Fibroblast of lung (primary cell): ENCODE data around the gene SBNO2.

Experiments
- CTCF ChIP-seq, 2 donors: IDR thresholded peaks in 1 of 2; conservative IDR thresholded peaks in 1 of 2; 1 replicate in 1 of 2; 2 replicates in 1 of 2; pipeline ENCODE4 v1.5.1; 2011 to 2012; ENCODE audit warnings: low read length in 2 of 2, control low read depth in 1 of 2, inconsistent platforms in 1 of 2, low read depth in 1 of 2, mild to moderate bottlenecking in 1 of 2
- EZH2 ChIP-seq: IDR thresholded peaks from 2 replicates; pipeline ENCODE4 v1.5.1; 2012; ENCODE audit warnings: low read length, control low read depth, mild to moderate bottlenecking; ENCODE audit errors: missing control alignments

DNA sequence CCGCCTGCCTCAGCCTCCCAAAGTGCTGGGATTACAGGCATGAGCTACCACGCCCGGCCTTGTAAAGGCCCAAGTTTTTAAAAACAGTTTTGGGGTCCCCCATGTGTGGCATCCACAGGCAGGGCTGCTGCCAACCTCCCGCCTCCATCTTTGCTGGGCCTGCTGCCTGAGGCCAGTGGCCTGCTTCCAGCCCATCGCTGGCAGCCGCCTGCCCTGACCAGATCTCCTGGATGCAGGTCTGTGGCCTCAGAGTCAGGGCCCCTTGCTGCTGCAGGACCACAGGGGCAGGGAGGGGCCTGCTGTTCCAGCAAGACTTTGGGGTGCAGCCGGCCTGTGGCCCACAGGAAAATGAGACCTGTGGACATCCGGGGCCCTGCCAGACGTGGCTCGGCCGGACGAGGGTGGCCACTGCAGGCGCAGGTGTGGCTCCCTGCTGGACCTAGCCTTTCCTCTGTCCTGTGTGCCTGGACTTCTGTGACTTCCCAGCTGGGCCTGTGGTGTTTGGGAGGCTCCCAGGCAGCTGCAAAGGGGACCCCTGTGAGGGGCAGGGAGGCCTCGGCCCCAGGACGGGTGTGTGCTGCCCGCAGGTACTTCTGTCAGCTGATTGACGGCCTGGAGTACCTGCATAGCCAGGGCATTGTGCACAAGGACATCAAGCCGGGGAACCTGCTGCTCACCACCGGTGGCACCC lies 45.9 kb upstream of the SBNO2 start:
- TF ChIP-seq CTCF (conservative IDR thresholded peaks at IDR 0.05 in 1 of 2, IDR thresholded peaks at IDR 0.05 in 1 of 2; ENCODE audit: low read depth in 1 of 2, low read length in 2 of 2) (no peak), EZH2 (no peak)
